Breast epithelium (tissue), 3 donors: ENCODE data around the gene ABHD2.

ENCODE experiments used
- CTCF ChIP-seq, 3 donors: fragments of 450-650 bp; IDR thresholded peaks; one replicate each; pipeline ENCODE4 v1.5.1; 2016 to 2017; ENCODE audit warnings: antibody characterized with exemption in 3 of 3, mild to moderate bottlenecking in 3 of 3, moderate library complexity in 3 of 3
- POLR2AphosphoS5 ChIP-seq, 3 donors: sonication (generic); formaldehyde crosslinking; IDR thresholded peaks; one replicate each; pipeline ENCODE4 v1.6.1; 2017; ENCODE audit warnings: antibody characterized with exemption in 3 of 3

GRCh38 chr15:89168316-89168833, 80.1 kb downstream of the ABHD2 start:
- TF ChIP-seq CTCF (IDR thresholded peaks at IDR 0.05) (no peak), POLR2AphosphoS5 (IDR thresholded peaks at IDR 0.05) (no peak)
